Keratinocyte (primary cell): ENCODE measurements around the gene MAP3K4. TPM values are rescaled to one million over a fixed set of nuclear protein-coding genes. Genes with fewer than 3 reads are reported as not detected.
A peak's percentile ranks its signal among the peaks of the same experiment; 100 is the strongest.

ENCODE experiments used
- DNase-seq: peaks from one replicate; pipeline ENCODE4 v3.0.0-alpha.2; 2011; ENCODE audit warnings: low read depth, missing footprints, low spot score
- FAIRE-seq: peaks from 2 replicates; lab custom pipeline; 2011; peaks lifted over from hg19 to GRCh38; lab: Jason Lieb, UNC
- H2AFZ ChIP-seq: 2 replicates; pipeline ENCODE4 v1.6.0; 2012; ENCODE audit warnings: low read length, control low read depth, inconsistent platforms; ENCODE audit not compliant: control insufficient read depth
- H3K27ac ChIP-seq: 2 replicates; pipeline ENCODE4 v1.5.1; 2011; ENCODE audit warnings: low read length; ENCODE audit not compliant: control insufficient read depth, insufficient read depth
- H3K27me3 ChIP-seq: 3 replicates; pipeline ENCODE4 v1.6.0; 2011; ENCODE audit warnings: low read length; ENCODE audit not compliant: control insufficient read depth, insufficient read depth; ENCODE audit errors: extremely low read depth
- H3K36me3 ChIP-seq, 2 experiments: 2 replicates in 1 of 2; 3 replicates in 1 of 2; pipeline ENCODE4 v1.5.1; 2011; ENCODE audit warnings: low read length in 2 of 2, mild to moderate bottlenecking in 1 of 2; ENCODE audit not compliant: control insufficient read depth in 2 of 2, insufficient read depth in 2 of 2; ENCODE audit errors: extremely low read depth in 1 of 2
- H3K4me1 ChIP-seq: 3 replicates; pipeline ENCODE4 v1.5.1; 2011; ENCODE audit warnings: low read length; ENCODE audit not compliant: control insufficient read depth, insufficient read depth; ENCODE audit errors: extremely low read depth
- H3K4me2 ChIP-seq: 3 replicates; pipeline ENCODE4 v1.6.0; 2011; ENCODE audit warnings: low read depth, low read length; ENCODE audit not compliant: control insufficient read depth, insufficient read depth; ENCODE audit errors: extremely low read depth
- H3K4me3 ChIP-seq, 3 experiments: fragments of 200-600 bp in 1 of 3; sonication (generic) in 1 of 3; 2 replicates in 2 of 3; 3 replicates in 1 of 3; pipeline ENCODE4 v1.5.1; 2011 to 2016; ENCODE audit warnings: low read length in 3 of 3, mild to moderate bottlenecking in 3 of 3, control low read depth in 2 of 3, inconsistent platforms in 1 of 3, low read depth in 1 of 3, mixed read lengths in 1 of 3, mixed run types in 1 of 3, moderate library complexity in 1 of 3; ENCODE audit not compliant: control insufficient read depth in 2 of 3, insufficient read depth in 2 of 3; ENCODE audit errors: extremely low read depth in 1 of 3
- H3K79me2 ChIP-seq: 2 replicates; pipeline ENCODE4 v1.6.0; 2012; ENCODE audit warnings: low read length; ENCODE audit not compliant: control insufficient read depth, insufficient read depth
- H3K9ac ChIP-seq: 3 replicates; pipeline ENCODE4 v1.6.0; 2011; ENCODE audit warnings: low read length; ENCODE audit not compliant: control insufficient read depth, insufficient read depth; ENCODE audit errors: extremely low read depth
- H3K9me1 ChIP-seq: 3 replicates; pipeline ENCODE4 v1.6.0; 2011; ENCODE audit warnings: low read length; ENCODE audit not compliant: control insufficient read depth, insufficient read depth; ENCODE audit errors: extremely low read depth
- H3K9me3 ChIP-seq: 2 replicates; pipeline ENCODE4 v1.5.1; 2012; ENCODE audit warnings: low read depth, low read length; ENCODE audit not compliant: control insufficient read depth
- H4K20me1 ChIP-seq: 3 replicates; pipeline ENCODE4 v1.6.0; 2011; ENCODE audit warnings: low read length; ENCODE audit not compliant: control insufficient read depth, insufficient read depth; ENCODE audit errors: extremely low read depth
- CTCF ChIP-seq, 3 experiments: IDR thresholded peaks in 1 of 3; conservative IDR thresholded peaks in 1 of 3; optimal IDR thresholded peaks in 1 of 3; 2 replicates in 2 of 3; 3 replicates in 1 of 3; pipeline versions ENCODE3 to v1.5.1; 2011; ENCODE audit warnings: low read length in 3 of 3, mild to moderate bottlenecking in 3 of 3, moderate library complexity in 2 of 3, control low read depth in 1 of 3, inconsistent platforms in 1 of 3; ENCODE audit not compliant: insufficient read depth in 2 of 3; ENCODE audit errors: extremely low read depth in 1 of 3
- EZH2 ChIP-seq: IDR thresholded peaks from one replicate; pipeline ENCODE4 v1.6.1; 2012; ENCODE audit warnings: inconsistent platforms, mild to moderate bottlenecking, low read length, moderate library complexity
- dilution Hi-C: fragments of 300-500 bp; cut with MboI; formaldehyde crosslinking; loops from one replicate; pipeline ENCODE4 v1.7.0; 2020; ENCODE audit warnings: low sequenced_read_pairs; ENCODE audit not compliant: extremely low pct_ligation_motif_present
- polyA plus RNA-seq, 5 experiments: library from polyadenylated mRNA; depleted of rRNA in 3 of 5; stranded (reverse) in 3 of 5; stranded (forward) in 1 of 5; unstranded in 1 of 5; fragments of >200 nt; gene quantifications; 1 replicate in 1 of 5; 2 replicates in 3 of 5; 3 replicates in 1 of 5; pipeline versions ENCODE4 v1.2.1 to v1.2.3, GENCODE V29; 2011 to 2012; ENCODE audit warnings: missing spikeins in 2 of 5, low read depth in 1 of 5, low replicate concordance in 1 of 5

The MAP3K4 gene
- polyA plus RNA-seq, 1 donor (not counting 4 experiments of a cell fraction or from before 2014, with no cell fraction given): 12.8 TPM

- no peak overlapping the region for H3K9ac ChIP-seq
- H3K4me2 ChIP-seq: no peak overlapping the region
- DNase-seq: no peak
- dilution Hi-C loops: no loop called here
- no peaks in the 10 kb centered on the region for H3K9me3 ChIP-seq
- H3K4me3 ChIP-seq: no peak overlapping the region
- H3K27me3 ChIP-seq: no peaks in the 10 kb centered on the region
- peaks cover 9 to 14% of the 10 kb centered on the region in 2 experiments for H3K36me3 ChIP-seq
- no peak for FAIRE-seq
- no peaks in the 10 kb centered on the region for H3K79me2 ChIP-seq
- H4K20me1 ChIP-seq: no peaks in the 10 kb centered on the region
- H3K9me1 ChIP-seq: no peaks in the 10 kb centered on the region
- H3K4me1 ChIP-seq: peaks cover 3% of the 10 kb centered on the region
- no peak overlapping the region for H3K27ac ChIP-seq
- TF ChIP-seq EZH2 (no peak), CTCF (optimal IDR thresholded peaks at IDR 0.05 in 1 of 3, IDR thresholded peaks at IDR 0.05 in 1 of 3, conservative IDR thresholded peaks at IDR 0.05 in 1 of 3; ENCODE audit: extremely low read depth in 1 of 3, insufficient read depth in 2 of 3, low read length in 3 of 3) (no peak)
- H2AFZ ChIP-seq: no peak overlapping the region
Observed at GRCh38 chr6:161091151-161091550, 99.6 kb downstream of the MAP3K4 start.

GRCh38 chr6:161091972-161092701 lies 100.6 kb downstream of the MAP3K4 start:
- no peak overlapping the region for H3K4me2 ChIP-seq
- no peak overlapping the region for H3K9ac ChIP-seq
- H2AFZ ChIP-seq: no peak overlapping the region
- dilution Hi-C loops: no loop called here
- H3K9me1 ChIP-seq: no peaks in the 10 kb centered on the region
- H3K36me3 ChIP-seq: peaks cover 11 to 19% of the 10 kb centered on the region in 2 experiments
- no peaks in the 10 kb centered on the region for H3K9me3 ChIP-seq
- FAIRE-seq (no peak), DNase-seq (no peak)
- peaks cover 3% of the 10 kb centered on the region for H3K4me1 ChIP-seq
- peak overlapping the region; percentile 4 for H3K27ac ChIP-seq
- TF ChIP-seq EZH2: no peak
- no peak for TF ChIP-seq CTCF (optimal IDR thresholded peaks at IDR 0.05 in 1 of 3, IDR thresholded peaks at IDR 0.05 in 1 of 3, conservative IDR thresholded peaks at IDR 0.05 in 1 of 3; ENCODE audit: extremely low read depth in 1 of 3, insufficient read depth in 2 of 3, low read length in 3 of 3)
- H3K79me2 ChIP-seq: no peaks in the 10 kb centered on the region
- no peaks in the 10 kb centered on the region for H3K27me3 ChIP-seq
- no peaks in the 10 kb centered on the region for H4K20me1 ChIP-seq
- H3K4me3 ChIP-seq: no peak overlapping the region
